ENCODE results near the gene QPCT. TPM values are rescaled to one million over a fixed set of nuclear protein-coding genes. Genes with fewer than 3 reads are reported as not detected.
A peak's percentile ranks its signal among the peaks of the same experiment; 100 is the strongest.
"Not testable (repeated sequence)": the region's sequence is repeated elsewhere in the genome, so short reads cannot be mapped to it uniquely, and the experiment has no call there.

QPCT gene
- total RNA-seq, 2 experiments from 2014 or later = 0.43 to 0.68 TPM

DNA sequence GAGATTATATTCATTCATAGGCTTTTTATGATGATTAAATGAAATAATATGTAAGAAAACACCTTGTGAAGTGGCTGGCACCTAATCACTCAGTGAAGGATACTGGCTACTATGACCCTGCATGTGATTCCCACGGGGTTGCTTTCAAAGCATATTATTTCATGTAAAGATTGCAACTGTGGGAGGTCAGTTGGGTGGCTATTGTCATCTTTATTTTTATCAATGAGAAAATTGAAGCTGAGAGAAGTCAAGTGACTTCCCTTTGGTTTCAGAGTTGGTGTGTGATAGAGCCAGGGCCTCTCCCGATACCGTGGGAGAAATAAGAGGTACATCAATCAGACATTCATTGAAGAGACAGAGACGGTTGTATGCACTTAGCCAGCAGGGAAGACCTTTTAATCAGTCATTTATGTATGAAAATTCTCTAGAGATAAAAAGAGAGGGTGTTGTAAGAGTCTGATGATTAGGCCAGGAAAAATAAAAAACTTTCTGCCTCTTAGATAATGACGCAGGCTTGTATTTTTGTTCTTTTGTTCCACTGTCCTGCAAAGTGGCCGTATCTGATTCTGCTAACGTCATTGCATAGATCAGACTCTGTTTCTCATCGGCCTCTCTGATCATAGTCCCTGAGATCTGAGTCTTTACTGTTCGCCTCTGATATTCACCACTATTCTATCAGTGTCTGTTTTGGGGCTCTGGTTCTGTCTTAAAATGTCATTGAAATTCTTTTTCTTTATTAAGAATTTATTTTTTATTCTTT is 50.5 kb downstream of the QPCT start:
- no peak overlapping the region for H3K27ac Mint-ChIP-seq
- no peak for DNase-seq

DNA sequence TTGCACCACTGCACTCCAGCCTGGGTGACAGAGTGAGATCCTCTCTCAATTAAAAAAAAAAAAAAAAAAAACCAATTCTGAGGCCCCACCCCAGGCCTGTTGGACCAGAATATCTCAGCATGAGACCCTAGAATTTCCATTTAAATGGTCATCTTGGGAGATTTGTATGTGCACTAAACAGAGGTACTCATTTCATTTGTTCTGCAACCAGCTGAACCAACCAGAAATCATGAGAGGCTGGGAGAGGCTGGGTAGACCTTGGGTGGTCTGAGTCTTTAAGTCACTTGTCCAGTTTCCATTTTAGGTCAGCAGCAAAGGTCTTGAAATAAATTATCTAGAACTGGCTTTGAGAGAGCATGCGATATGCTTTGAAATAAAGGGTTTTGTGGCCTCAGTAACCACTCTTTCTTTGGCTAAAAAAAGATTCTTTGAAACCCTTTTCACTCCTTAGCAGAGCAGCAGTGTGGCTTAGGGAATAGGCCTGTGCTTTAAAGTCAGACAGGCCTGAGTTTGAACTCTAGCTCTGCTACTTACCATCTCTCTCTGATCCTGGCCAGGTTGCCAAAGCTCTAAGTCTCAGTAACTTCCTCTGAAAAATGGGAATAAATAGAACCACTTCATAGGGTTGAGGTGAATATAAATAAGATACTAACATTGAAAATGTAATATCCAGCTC is 52.6 kb downstream of the QPCT start:
- DNase-seq = no peak
- peaks cover 1% of the 10 kb centered on the region for H3K27me3 Mint-ChIP-seq
- H3K36me3 Mint-ChIP-seq = no peaks in the 10 kb centered on the region
- no peak overlapping the region for H3K27ac Mint-ChIP-seq
- H3K9me3 Mint-ChIP-seq = no peaks in the 10 kb centered on the region
- intact Hi-C loops (cut with micrococcal nuclease) = loop anchor here (1.0 to 10.0 kb wide), 4 partner anchors 435 to 868 kb away; no protein-coding TSS in a partner anchor
- H3K4me1 Mint-ChIP-seq (ENCODE audit: low read depth) = no peaks in the 10 kb centered on the region
- no peak overlapping the region for H3K4me3 Mint-ChIP-seq
- POLR2A ChIA-PET = interaction anchor here (0.6 kb wide), 1 partner anchor 488 kb away, joined by 3 read pairs; no protein-coding TSS in a partner anchor
- CTCF ChIA-PET = interaction anchor here (0.7 to 4.2 kb wide), 31 partner anchors 9 to 877 kb away, joined by 3 to 139 read pairs (median 7); no protein-coding TSS in a partner anchor

More for the DNA sequence above, 50.5 kb downstream of the QPCT start:
- POLR2A ChIA-PET = interaction anchor here (0.6 kb wide), 2 partner anchors 31 to 412 kb away, joined by 3 read pairs; no protein-coding TSS in a partner anchor
- H3K4me1 Mint-ChIP-seq (ENCODE audit: low read depth) = peaks cover 13% of the 10 kb centered on the region
- H3K9me3 Mint-ChIP-seq = no peaks in the 10 kb centered on the region
- intact Hi-C loops (cut with micrococcal nuclease) = loop anchor here (5.0 to 10.0 kb wide), 6 partner anchors 163 to 870 kb away; partner anchors contain the start of genes CDC42EP3, CEBPZ and NDUFAF7
- CTCF ChIA-PET = interaction anchor here (0.6 to 4.2 kb wide), 44 partner anchors 9 to 1139 kb away, joined by 3 to 139 read pairs (median 5); no protein-coding TSS in a partner anchor
- H3K4me3 Mint-ChIP-seq = no peak overlapping the region
- no peaks in the 10 kb centered on the region for H3K36me3 Mint-ChIP-seq
- peaks cover 1% of the 10 kb centered on the region for H3K27me3 Mint-ChIP-seq

DNA sequence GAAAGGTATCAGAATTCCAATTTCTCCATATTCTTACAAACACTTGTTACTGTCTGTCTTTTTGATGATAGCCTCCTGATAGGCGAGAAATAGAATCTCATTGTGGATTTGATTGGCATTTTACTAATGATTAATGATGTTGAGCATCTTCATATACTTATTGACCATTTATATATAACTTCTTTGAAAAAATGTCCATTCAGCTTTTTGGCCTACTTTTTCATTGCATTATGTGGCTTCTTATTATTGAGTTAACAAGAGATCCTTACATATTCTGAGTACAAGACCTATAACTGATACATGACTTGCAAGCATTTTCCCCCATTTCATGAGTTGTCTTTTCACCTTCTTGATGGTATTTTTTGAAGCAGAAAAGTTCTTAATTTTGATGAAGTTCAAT is 54.6 kb downstream of the QPCT start:
- no peak overlapping the region for H3K27ac Mint-ChIP-seq
- H3K9me3 Mint-ChIP-seq = no peaks in the 10 kb centered on the region
- POLR2A ChIA-PET = no interaction called here
- no peaks in the 10 kb centered on the region for H3K4me1 Mint-ChIP-seq (ENCODE audit: low read depth)
- CTCF ChIA-PET = interaction anchor here (0.8 to 4.2 kb wide), 5 partner anchors 15 to 478 kb away, joined by 3 to 139 read pairs (median 5); no protein-coding TSS in a partner anchor
- intact Hi-C loops (cut with micrococcal nuclease) = loop anchor here (10.0 kb wide), 2 partner anchors 716 to 866 kb away; no protein-coding TSS in a partner anchor
- H3K36me3 Mint-ChIP-seq = no peaks in the 10 kb centered on the region
- no peak overlapping the region for H3K4me3 Mint-ChIP-seq
- no peak for DNase-seq
- peaks cover 1% of the 10 kb centered on the region for H3K27me3 Mint-ChIP-seq

DNA sequence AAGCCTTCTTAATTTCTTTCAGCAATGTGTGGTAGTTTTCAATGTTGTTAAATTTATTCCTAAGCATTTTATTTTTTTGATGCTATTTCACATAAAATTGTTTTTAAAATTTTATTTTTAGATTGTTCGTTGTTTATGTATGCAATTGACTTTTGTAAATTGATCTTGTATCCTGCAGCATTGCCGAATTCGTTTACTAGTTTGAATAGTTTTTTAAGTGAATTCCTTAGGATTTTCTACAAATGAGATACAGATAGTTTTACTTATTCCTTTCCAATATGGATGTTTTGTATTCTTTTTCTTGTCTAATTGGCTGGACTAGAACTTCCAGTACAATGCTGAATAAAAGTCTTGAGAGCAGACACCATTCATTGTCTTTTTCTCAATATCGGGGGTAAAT is 55.6 kb downstream of the QPCT start:
- ChIA-PET CTCF (interaction anchor here (1.2 to 2.3 kb wide), 5 partner anchors 14 to 491 kb away, joined by 3 to 13 read pairs (median 6); no protein-coding TSS in a partner anchor), POLR2A (no interaction called here)
- DNase-seq = no peak
- peaks cover 1% of the 10 kb centered on the region for H3K27me3 Mint-ChIP-seq
- no peak overlapping the region for H3K27ac Mint-ChIP-seq
- H3K4me1 Mint-ChIP-seq (ENCODE audit: low read depth) = no peaks in the 10 kb centered on the region
- intact Hi-C loops (cut with micrococcal nuclease) = no loop called here
- H3K4me3 Mint-ChIP-seq = no peak overlapping the region
- no peaks in the 10 kb centered on the region for H3K9me3 Mint-ChIP-seq
- H3K36me3 Mint-ChIP-seq = no peaks in the 10 kb centered on the region

DNA sequence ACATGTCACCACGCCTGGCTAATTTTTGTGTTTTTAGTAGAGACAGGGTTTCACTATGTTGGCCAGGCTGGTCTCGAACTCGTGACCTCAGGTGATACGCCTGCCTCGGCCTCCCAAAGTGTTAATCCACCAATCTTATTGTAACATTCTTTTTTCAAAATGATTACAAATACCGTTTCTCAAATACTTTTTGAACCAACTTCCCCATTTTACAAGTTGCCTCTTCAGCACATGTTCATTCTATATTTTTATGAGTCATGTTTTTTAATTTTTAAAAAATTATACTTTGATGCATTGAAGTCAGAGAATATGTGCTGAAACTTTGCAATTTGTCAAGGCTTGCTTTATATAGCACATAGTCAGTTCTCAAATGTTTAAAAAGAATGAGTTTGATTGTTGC is 58.2 kb downstream of the QPCT start:
- CTCF ChIA-PET = interaction anchor here (1.4 kb wide), 1 partner anchor 12 kb away, joined by 6 read pairs; no protein-coding TSS in a partner anchor
- Mint-ChIP-seq H3K27ac (no peak overlapping the region), H3K4me1 (ENCODE audit: low read depth) (no peaks in the 10 kb centered on the region), H3K9me3 (no peaks in the 10 kb centered on the region), H3K36me3 (no peaks in the 10 kb centered on the region), H3K4me3 (no peak overlapping the region), H3K27me3 (peaks cover 1% of the 10 kb centered on the region)
- DNase-seq = no peak
- intact Hi-C loops (cut with micrococcal nuclease) = no loop called here
- POLR2A ChIA-PET = interaction anchor here (1.3 kb wide), 1 partner anchor 11 kb away, joined by 4 read pairs; no protein-coding TSS in a partner anchor

DNA sequence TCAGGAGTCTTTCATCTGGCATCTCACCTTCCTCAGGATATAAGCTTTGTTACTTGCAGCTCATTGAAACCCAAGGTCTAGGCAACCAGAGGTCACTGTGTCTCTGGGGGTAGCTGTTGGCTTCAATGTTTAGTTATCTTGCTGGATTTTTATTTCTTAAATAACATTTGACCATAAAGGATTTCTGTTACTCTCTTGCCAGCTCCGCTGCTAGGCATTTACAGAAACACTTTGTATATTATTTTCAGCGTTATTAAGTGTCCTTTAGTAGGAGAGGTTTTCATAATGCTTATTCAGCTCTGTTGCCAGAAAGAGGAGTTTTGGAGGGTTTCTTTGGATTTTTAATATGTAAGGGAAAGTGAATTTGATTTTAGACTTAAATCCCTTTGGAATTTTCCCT is 61.4 kb downstream of the QPCT start:
- intact Hi-C loops (cut with micrococcal nuclease) = no loop called here
- Mint-ChIP-seq H3K27me3 (peaks cover 3% of the 10 kb centered on the region), H3K4me3 (no peak overlapping the region), H3K36me3 (no peaks in the 10 kb centered on the region), H3K9me3 (no peaks in the 10 kb centered on the region), H3K27ac (no peak overlapping the region), H3K4me1 (ENCODE audit: low read depth) (no peaks in the 10 kb centered on the region)
- ChIA-PET CTCF (interaction anchor here (1.4 to 1.5 kb wide), 3 partner anchors 9 to 427 kb away, joined by 4 to 7 read pairs (median 5); no protein-coding TSS in a partner anchor), POLR2A (no interaction called here)
- no peak for DNase-seq

DNA sequence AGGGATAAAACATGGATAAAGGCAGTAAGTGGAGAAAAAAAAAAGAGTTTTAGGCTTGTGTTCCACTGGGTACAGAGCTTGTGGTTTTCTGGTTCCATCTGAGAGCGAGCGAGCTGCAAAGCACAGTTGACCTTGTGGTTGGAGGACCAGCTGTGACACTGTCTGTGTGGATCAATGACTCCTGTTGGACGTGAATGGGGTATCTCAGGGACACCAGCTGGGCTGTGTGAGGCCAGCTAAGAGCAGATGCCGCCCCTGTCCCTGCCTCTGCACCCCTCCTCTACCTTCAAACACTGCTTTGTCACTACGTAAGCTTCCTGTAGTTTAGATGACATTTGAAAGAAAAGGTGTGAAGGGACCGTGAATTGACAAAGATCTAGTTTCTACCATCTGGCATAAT is 67.8 kb downstream of the QPCT start:
- Mint-ChIP-seq H3K27me3 (peaks cover 2% of the 10 kb centered on the region), H3K9me3 (no peaks in the 10 kb centered on the region), H3K4me3 (no peak overlapping the region), H3K36me3 (no peaks in the 10 kb centered on the region), H3K4me1 (ENCODE audit: low read depth) (peaks cover 6% of the 10 kb centered on the region), H3K27ac (no peak overlapping the region)
- DNase-seq = no peak
- ChIA-PET CTCF (interaction anchor here (0.7 to 7.1 kb wide), 4 partner anchors 13 to 462 kb away, joined by 3 to 159 read pairs (median 15); no protein-coding TSS in a partner anchor), POLR2A (no interaction called here)
- intact Hi-C loops (cut with micrococcal nuclease) = no loop called here

DNA sequence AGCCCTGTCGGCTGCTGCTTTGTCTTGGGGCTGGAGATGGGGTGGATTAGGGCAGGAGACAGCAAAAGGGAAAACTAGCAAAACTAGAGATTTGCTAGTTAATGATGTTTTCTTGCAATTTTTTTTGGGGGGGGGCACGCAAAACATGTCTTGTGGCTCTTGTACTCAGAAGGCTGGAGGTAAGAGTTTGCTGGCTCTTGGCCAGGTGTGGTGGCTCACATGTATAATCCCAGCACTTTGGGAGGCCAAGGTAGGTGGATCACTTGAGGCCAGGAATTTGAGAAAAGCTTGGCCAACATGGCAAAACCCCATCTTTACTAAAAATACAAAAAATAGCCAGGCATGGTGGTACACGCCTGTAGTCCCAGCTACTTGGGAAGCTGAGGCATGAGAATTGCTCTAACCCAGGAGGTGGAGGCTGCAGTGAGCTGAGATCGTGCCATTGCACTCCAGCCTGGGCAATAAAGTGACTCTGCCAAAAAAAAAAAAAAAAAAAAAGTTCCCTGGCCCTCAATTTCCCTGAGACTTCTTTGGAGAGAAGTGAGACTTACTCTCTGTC is 69.6 kb downstream of the QPCT start:
- H3K27me3 Mint-ChIP-seq; H3K4me1 Mint-ChIP-seq (ENCODE audit: low read depth); H3K9me3 Mint-ChIP-seq; H3K36me3 Mint-ChIP-seq; H3K4me3 Mint-ChIP-seq; DNase-seq; H3K27ac Mint-ChIP-seq: not testable (repeated sequence)
- intact Hi-C loops (cut with micrococcal nuclease) = loop anchor here (1.0 kb wide), 4 partner anchors 122 to 463 kb away; no protein-coding TSS in a partner anchor
- POLR2A ChIA-PET = interaction anchor here (0.5 kb wide), 1 partner anchor 236 kb away, joined by 3 read pairs; no protein-coding TSS in a partner anchor
- CTCF ChIA-PET = interaction anchor here (0.7 to 7.1 kb wide), 29 partner anchors 11 to 913 kb away, joined by 3 to 159 read pairs (median 5); no protein-coding TSS in a partner anchor

DNA sequence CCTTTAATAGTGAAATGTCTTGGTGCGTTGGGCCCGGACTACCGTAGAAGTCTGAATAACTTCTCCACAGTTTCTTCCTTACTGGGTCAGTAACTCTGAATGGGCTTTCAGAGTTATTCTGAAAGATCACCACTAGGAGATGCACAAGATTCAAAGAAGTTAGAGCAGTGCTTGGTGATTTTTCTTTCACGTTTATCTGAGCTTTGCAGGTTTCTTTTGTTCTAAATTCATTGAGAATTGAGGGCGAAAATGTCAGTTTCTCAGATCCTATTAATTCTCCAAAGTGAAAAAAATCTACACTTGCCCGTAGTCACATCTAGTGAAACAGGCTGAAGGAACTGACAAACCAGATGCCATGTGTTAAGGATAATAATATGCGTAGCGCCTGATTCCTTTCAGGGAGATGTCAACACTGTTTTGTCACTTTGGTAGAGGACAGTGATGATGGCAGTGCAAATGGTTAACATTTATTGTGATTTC is 70.1 kb downstream of the QPCT start:
- Mint-ChIP-seq H3K4me3 (no peak overlapping the region), H3K36me3 (no peaks in the 10 kb centered on the region), H3K27ac (no peak overlapping the region), H3K4me1 (ENCODE audit: low read depth) (peaks cover 6% of the 10 kb centered on the region), H3K9me3 (no peaks in the 10 kb centered on the region), H3K27me3 (no peaks in the 10 kb centered on the region)
- intact Hi-C loops (cut with micrococcal nuclease) = loop anchor here (1.0 kb wide), 4 partner anchors 122 to 463 kb away; no protein-coding TSS in a partner anchor
- no peak for DNase-seq
- ChIA-PET CTCF (interaction anchor here (0.5 to 7.1 kb wide), 48 partner anchors 9 to 913 kb away, joined by 3 to 159 read pairs (median 4); no protein-coding TSS in a partner anchor), POLR2A (interaction anchor here (0.5 kb wide), 1 partner anchor 237 kb away, joined by 3 read pairs; no protein-coding TSS in a partner anchor)

DNA sequence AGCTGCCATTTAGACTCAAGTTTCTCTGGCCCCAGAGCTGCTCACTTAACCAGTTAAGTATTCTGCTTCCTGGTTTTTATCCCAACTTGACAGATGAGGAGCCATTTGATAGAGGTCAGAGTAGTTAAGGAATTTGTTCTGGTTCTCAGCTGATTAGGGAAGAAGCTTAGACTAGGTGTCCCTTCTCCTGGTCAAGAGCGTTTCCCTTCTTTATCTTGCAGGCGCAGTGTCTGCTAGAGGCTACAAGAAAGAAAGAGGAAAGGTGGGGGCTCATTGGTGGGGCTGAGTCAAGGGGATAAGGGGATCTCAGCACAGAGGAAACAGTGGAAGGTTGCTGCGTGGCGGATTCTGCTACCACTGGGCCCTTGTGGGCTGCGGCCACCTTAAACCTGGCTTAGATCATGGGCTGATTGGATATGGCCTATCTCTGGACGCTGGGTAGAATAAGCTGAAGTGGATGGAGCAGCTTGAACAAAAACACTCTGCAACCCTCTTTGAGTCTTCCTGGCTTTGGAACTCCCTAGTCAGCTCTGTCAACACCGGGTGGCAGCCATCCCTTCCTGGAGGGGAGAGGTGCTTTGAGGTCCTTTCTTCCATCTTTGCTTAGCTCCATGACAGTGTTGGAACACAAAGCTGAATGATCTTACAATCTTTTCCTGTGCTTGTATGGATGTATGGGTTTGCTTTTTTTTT is 70.8 kb downstream of the QPCT start:
- no peaks in the 10 kb centered on the region for H3K36me3 Mint-ChIP-seq
- H3K4me1 Mint-ChIP-seq (ENCODE audit: low read depth) = peaks cover 6% of the 10 kb centered on the region
- POLR2A ChIA-PET = no interaction called here
- no peaks in the 10 kb centered on the region for H3K27me3 Mint-ChIP-seq
- DNase-seq = peak; percentile 14
- no peaks in the 10 kb centered on the region for H3K9me3 Mint-ChIP-seq
- no peak overlapping the region for H3K27ac Mint-ChIP-seq
- intact Hi-C loops (cut with micrococcal nuclease) = no loop called here
- CTCF ChIA-PET = interaction anchor here (0.5 to 7.1 kb wide), 48 partner anchors 10 to 537 kb away, joined by 3 to 159 read pairs (median 4); no protein-coding TSS in a partner anchor
- no peak overlapping the region for H3K4me3 Mint-ChIP-seq

DNA sequence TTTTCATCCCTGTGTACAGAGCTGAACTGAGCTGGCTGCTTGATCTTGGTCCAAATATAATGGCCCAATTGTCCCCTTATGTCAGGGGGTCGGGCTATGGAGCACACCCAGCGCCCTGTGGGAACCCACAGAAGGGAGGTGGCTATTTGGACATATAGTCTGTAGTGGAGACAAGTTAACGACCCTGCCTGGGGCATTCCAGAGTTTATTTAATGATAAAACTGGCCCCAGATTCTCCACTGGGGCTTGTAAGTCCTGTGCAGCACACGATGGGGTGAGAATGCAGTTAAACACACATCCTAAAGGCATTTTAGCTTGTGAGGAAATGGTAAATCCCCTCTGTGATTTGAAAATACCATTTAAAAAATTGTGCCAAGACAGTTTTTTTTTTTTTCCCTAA is 72.9 kb downstream of the QPCT start:
- ChIA-PET CTCF (interaction anchor here (4.4 to 7.1 kb wide), 3 partner anchors 21 to 457 kb away, joined by 43 to 159 read pairs (median 123); no protein-coding TSS in a partner anchor), POLR2A (no interaction called here)
- intact Hi-C loops (cut with micrococcal nuclease) = no loop called here
- Mint-ChIP-seq H3K4me3 (no peak overlapping the region), H3K9me3 (no peaks in the 10 kb centered on the region), H3K27me3 (no peaks in the 10 kb centered on the region), H3K4me1 (ENCODE audit: low read depth) (peaks cover 6% of the 10 kb centered on the region), H3K36me3 (no peaks in the 10 kb centered on the region), H3K27ac (no peak overlapping the region)
- no peak for DNase-seq
